SHP77 (cell line): ENCODE results near the gene NAP1L4.
"Not testable (repeated sequence)": the region's sequence is repeated elsewhere in the genome, so short reads cannot be mapped to it uniquely, and the experiment has no call there.

Experiments
- DNase-seq, 2 experiments: peaks; one replicate each; lab custom pipeline; 2025; lab: John Stamatoyannopoulos, UW

NAP1L4 gene

DNA sequence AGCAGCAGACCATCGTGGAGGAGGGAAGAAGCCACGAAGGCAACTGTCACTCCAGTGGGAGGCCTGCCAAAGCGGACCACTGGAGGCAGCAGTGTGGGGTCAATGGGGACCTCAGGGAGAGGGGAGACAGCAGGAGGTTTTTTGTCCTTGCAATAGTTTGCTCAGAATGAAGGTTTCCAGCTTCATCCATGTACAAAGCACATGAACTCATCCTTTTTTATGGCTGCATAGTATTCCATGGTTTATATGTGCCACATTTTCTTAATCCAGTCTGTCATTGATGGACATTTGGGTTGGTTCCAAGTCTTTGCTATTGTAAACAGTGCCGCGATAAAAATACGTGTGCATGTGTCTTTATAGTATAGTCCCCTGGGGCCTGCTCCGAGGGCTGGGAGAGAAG, 86.8 kb downstream of the NAP1L4 start:
- not testable (repeated sequence) for DNase-seq

DNA sequence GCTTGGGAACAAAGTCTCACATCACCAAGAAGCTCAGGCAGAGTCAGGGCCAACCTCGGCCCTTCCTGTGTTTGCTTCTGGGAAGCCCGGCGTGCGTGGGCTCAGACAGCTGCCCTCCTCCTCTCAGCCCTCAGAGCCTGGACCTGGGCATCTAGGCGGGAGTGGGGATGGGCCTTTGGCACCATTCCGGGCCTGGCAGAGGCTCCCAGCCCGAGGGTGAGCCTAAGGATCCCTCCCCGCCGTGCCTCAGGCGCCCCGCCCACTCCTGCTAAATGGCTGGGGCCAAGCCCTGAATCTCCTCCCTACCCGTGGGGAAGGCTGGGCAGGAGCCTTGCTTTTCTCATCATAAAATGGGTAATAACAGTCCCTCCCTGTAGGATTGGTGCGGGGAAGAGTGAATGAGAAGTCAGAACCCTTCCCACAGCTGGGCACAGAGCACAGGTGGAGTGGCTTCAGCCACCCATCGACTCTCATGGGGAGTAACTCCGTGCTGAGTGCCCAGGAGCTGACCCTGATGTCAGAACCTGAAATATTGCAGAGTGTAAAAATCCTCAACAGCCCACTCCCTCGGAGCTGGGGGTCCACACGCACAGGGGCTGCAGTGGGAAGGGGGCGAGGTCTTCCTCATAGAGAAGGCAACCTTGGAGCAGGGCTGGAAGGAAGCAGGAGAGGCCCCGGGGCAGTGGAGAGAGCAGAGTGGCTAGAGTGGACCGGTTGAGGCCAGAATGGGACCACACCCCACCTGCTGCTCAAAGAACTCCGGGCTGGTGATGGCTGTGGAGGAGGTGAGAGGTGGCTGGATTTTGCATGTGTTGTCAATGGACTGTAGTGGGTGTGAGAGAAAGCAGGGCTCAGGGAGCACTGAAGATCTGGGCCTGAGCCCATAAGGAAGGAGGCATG, 87.7 kb downstream of the NAP1L4 start:
- DNase-seq: no peak

DNA sequence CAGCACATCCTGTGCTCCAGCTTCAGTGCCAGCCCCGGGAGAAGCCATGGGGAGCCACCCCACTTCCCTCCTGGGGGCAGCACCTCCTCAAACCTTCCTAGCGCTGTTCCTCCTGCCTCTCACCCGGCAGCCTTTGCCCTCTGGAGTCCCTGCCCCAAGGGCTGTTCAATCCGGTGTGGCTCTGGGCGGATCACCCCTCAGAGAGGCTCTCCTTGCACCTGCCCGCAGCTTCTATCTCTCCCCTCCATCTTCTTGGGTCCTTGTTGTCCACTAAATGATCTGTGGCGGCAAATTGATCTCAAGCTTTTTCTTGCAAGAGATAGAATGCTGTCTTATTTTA, 88.5 kb downstream of the NAP1L4 start:
- DNase-seq: no peak

DNA sequence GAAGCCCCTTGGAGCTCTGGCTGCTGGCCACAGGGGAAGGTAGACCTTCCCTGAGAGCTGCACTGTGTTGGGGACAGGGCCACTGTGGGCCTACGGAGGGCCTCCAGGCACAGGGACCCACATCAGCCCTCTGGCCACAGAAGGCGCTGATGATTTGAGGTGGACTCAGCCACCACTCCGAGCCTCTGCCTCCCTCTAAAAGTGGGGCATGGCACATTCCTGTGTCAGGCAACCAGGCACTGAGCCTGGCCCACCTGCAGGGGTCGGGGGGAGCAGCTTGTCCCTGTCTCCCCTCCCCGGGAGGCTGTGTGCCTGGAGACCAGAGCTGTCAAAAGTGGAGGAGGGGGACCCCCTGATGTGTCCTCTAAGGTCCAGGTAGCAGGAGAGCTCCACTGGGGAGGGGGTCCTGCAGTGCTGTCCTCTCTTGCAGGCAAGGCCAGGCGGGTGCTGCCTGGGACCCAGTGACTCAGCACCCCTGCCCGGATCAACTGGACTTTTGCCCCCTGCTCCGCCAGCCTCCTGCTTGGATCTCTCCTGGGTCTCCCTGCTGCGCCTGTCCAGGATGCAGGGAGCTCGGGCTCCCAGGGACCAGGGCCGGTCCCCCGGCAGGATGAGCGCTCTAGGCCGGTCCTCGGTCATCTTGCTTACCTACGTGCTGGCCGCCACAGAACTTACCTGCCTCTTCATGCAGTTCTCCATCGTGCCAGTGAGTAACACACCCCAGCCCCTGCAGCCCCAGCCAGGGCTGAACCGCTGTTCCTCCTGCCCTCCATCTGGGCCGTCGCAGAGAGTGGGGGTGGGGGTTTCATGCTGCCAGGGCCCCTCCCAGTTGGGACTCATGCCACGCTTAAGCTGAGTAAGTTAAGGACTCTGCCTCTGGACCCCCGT, 89.1 kb downstream of the NAP1L4 start:
- no peak for DNase-seq

DNA sequence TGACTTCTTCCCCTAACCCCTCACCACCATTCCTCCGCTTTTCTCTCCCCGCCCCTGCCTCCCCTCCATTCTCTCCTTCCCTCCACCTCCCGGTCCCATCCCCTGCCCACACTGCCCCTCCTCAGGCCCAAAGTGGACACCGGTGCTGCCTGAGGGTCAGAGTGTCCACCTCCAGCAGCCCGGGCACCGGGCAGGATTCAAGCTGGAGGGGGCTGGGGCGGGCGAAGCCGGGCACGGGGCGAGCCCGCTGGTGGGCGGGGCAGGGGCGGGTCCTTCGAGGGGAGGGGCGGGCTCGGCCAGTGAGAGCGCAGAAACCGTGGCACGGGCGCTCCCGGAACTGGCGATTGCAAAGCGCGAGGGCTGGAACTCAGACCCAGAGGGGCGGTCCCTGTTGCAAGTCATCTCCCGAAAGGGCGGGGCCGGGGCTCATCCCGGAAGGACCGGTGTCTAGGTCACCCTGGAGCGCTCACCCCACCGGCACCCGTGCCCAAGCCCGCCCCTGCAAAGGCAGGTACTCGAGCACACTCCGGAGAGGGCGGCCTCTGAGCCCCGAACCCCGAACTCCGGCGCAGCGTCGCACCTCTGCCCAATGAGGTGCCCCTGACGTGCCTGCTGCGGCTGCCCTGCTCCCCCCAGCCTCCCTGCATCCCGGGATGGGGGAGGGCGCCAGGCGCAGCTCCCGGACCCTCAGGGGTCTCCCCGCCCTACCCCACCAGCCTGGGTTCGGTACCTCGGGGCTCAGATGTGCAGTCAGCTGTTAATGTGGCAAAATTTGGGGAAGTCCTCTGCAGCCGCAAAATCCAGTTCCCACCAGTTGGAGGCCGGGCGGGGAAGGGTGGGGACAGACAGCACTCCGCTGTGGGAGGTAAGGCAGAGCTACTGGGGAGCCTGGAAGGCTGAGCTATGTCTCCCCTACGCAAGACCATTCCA, 90.0 kb downstream of the NAP1L4 start:
- DNase-seq: peak; percentile 83 to 91

DNA sequence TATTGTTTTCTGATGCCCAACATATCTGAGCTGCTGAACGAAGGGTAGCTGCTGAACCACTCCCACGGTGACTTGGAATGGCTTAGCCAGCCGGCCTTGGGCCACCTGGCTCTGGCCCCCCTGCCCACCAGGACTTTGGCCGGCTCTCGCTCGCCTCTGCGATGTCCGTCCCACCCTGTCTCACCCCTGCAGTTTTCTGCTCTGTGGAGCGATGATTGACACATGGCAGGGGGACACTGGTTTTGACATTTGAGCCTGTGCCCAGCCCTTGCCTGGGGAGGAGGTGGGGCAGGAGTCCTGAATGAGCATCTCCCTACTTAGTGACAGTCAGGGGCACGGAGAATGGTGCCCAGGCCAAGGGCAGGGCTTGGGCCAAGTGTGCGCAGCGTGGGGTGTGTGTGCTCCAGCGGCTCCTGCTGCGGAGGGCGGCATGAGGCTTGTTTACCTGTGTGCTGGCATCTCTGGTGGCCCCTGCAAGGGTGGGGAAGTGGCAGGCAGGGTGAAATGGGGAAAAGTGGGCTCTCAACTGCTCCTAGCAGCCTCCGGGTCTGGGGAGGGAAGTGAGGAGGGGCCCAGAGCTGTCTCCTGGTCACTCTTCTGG, 90.8 kb downstream of the NAP1L4 start:
- DNase-seq: no peak

DNA sequence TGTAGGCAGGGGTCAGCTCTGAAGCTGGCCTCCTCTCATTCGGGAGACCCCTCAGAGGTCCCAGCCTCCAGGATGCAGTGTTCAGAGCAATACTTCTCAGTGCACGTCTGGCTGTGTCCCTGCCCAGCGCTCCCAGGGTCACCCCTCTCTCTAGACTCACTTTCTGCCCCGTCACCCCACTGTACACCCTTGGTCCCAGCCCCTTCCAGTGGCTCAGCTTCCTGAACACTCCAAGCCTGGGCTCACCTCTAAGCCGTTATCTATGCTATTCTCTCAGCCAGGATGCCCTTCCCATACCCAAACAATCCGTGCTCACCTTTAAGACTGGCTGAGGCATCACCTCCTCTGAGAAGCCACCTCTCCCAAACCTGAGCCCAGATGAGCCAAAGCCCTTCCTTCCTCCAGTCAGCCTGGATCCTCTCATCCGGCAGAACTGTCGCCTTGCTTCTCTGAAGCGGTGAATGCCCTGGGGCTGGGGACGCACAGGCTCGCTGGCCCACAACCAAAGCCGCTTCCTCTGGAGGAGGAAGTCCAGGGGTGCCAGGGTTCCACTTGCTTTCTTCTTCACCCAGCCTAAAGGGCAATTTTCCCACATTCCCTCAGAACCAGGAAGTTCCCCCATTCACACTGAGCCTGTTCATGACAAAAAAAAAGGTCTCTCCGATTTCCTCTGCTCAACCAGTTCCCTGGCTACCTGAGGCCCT, 92.9 kb downstream of the NAP1L4 start:
- no peak for DNase-seq

DNA sequence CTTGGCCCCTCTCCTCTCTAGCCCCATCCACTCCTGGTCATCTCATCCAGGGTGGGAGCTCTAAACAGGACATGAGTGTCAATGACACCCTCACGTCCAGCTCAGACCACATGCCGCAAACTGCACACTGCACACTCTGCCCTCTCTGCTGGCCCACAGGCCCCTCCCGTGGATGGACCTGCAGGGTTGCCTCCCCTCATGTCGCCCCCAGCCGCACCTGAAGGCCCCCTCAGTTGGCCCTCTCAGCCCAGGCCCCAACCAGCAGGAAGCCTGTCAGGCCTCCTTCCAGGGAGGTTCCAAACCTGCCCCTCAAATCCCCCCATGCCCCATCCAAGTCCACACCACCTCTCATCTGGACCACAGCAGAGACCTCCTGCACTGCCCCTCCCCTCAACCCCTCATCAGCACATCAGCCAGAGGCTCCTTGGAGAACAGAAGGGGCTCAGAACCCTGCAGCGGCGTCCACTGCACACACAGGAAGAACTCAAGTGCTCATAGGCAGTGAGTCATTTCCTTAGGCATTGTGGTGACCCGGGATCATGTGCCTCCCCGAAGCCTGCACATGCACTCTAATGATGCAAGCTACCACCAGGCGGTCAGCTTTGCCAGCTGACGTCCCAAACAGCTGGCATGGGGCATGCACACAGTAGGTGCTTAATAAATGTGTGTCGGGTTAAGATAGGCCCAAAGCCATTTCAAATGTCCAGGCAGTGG, 93.6 kb downstream of the NAP1L4 start:
- DNase-seq: no peak

DNA sequence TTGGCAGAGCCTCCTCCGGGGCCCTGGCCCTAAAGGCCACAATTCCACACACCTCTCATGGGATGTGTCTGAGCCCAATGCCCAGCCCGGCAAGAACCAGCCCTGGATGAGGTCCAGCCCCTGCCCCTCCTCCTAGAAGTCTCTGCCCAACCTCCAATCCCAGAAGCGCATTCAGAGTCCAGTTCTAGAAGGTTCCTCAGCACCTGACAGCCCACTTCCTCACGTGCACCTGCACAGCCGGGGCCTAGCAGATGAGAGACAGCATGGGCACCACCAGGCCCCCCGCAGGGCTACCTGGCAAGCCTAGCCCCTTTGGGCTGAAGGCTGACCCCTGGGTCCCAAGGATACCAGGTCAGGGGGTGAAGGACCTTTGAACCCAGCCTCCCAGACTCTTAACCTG, 95.1 kb downstream of the NAP1L4 start:
- DNase-seq: no peak

DNA sequence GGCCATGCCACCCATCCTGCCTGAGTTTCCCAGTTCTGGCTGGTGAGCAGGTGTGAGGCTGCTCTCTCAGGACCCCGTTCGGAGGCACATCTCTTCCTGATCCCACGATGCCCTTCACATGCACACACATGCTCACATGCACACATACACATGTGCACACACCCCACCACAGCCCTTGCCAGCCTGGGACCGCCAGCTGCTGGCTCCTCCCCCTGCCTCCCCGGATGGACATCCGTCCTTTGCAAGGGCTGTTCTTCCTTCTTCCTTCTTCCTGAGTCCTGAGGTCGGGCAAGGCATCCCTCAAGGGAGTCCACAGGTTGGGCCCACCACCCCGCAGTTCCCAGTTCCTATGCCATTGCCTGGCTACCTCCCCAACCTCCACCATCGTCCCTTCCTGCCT, 96.1 kb downstream of the NAP1L4 start:
- DNase-seq: no peak
